HG03558 (cell line): ENCODE data around the gene ZKSCAN1.

ENCODE experiments used
- ATAC-seq: cut with Tn5 transposase; IDR thresholded peaks from one replicate; pipeline ENCODE4 v1.9.1; 2021; ENCODE audit warnings: moderate number of reproducible peaks; ENCODE audit not compliant: unreplicated experiment; ENCODE audit errors: extremely low read depth

Gene ZKSCAN1

DNA sequence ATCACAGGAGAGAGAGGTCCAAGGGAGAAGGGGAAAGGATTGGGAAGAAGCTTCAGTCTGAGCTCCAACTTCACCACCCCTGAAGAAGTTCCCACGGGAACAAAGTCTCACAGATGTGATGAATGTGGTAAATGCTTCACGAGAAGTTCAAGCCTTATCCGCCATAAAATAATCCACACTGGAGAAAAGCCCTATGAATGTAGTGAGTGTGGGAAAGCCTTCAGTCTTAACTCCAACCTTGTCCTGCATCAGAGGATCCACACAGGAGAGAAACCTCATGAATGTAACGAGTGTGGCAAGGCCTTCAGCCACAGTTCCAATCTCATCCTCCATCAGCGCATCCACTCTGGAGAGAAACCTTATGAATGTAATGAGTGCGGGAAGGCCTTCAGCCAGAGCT lies 18.1 kb downstream of the ZKSCAN1 start:
- ATAC-seq: no peak

DNA sequence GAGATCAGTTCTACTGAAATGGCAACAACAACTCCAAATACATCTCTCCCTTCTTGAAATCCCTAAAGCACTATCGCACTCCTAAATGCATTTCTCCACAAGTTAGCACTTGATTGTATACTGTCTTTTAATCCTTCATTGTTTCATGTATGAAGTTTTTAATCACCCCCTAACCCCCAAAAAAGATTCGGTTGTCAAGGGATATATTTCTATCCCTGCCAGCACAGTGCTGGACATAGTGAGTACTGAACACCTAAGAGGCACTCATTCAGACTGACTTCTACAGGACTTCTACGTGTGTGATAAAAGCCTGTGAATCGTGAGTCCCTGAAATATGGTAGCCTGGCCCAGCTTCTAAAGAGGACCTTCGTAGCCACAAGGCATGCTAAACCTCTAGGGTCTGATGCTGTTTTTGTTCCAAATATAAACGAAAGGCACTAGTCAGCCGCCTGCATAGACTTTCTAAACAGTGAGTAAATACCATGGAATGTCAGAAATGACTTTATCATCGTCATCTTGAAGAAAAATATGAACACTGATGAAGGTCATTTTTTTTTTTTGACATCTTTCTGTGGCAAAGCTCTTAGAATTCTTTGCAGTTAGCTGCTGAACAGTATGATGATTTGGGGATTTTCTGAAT lies 19.6 kb downstream of the ZKSCAN1 start:
- no peak for ATAC-seq

- ATAC-seq: no peak
Observed at GRCh38 chr7:100035876-100036275, 20.5 kb downstream of the ZKSCAN1 start.

GRCh38 chr7:100038326-100038725 lies 22.9 kb downstream of the ZKSCAN1 start:
- no peak for ATAC-seq

DNA sequence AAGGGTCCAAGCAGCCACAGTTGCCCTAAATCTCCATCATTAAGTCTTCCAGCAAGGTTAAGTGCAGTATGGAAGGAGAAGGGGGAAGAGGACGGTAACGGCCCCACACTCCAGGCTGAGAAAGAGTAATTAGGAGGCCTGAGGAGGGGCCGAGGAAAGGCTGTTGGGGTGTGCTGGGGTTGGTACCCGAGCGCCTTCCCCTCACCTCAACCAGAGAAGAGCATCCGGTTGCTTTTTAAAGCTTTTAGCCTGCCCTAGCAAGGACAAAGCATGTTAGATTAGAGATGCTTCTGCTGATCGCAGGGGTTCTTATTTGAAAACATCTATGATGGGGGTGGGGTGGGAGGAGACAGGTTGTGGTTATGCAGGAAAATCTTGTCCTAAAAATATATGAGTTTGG lies 25.2 kb downstream of the ZKSCAN1 start:
- no peak for ATAC-seq

DNA sequence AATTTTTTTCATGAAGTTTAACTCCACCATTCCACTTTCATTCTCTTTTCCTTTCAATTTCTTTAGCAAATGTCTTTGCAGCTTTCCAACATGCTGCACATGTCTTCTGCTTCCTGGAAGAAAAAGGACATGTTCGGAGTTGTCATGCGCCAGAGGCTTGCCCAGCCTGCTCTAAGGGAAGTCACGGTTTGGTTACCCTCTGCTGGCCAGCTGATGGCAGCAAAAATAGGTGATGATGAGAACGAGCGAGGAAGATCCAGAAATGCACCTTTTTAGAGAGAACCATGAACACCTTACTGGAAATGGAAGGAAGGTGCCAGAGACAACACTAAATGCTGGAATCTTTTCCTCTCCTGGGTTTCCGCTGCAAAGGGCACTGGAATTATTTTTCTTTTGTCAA lies 29.3 kb downstream of the ZKSCAN1 start:
- ATAC-seq: no peak

DNA sequence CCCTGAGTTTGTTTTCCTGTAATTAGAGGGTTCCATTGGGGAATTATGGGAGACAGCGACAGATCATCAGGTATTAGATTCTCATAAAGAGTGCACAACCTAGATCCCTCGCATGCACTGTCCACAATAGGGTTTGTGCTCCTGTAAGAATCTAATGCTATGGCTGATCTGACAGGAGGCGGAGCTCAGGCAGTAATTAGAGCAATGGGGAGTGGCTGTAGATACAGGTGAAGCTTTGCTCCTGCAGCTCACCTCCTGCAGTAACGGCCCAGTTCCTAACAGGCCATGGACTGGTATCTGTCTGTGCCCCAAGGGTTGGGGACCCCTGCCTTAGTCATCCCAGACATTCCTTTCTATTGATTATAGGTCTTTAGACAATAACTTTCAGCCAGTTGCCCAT lies 33.3 kb downstream of the ZKSCAN1 start:
- no peak for ATAC-seq

DNA sequence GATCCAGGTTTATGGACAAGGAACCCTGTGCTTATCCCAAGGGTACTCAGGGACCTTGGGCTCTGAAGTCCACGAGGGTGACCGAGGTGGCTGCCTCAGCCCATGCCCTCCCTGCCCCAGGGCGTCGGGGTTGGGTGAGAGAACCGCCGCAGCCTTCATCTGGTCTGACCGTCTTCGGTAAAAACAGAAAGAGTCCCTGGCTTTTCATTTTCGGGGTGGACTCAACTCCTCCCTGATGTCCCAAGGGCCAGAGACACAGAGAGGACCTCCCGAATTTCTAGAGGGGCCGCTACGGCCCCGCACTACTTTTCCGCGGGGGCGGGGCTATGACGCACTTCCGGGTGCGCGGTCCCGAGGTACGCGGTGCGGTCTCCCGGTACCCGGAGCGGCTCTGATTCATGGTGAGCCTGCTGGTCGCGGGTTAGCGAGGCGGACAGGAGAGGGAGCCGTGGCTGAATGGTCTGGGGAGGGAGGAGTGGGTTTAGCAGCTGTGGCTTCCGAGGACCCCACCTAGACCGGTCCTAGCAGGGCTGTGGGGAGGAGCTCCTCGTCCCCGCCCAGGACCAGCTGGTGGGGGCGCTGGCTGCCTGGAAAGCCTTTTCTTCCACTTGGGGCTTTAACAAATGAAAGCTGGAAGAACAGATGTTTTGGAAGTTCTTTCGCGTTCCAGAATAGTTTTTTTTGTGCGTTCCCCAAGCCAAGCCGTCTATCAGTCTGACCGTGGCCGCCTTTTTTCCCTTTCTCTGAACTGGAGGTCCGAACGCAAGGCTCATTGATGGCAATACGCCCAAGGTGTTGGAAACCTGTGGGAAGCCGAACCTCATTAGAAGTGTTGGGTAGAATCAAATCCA lies 34.3 kb downstream of the ZKSCAN1 start, which contains the start of gene ZSCAN21:
Gene ZSCAN21 (plus strand): TSS at position 334 of the 851 bp plus-strand sequence. CDS start 7,233 bp downstream, outside the sequence.
- ATAC-seq: peak; percentile 51

DNA sequence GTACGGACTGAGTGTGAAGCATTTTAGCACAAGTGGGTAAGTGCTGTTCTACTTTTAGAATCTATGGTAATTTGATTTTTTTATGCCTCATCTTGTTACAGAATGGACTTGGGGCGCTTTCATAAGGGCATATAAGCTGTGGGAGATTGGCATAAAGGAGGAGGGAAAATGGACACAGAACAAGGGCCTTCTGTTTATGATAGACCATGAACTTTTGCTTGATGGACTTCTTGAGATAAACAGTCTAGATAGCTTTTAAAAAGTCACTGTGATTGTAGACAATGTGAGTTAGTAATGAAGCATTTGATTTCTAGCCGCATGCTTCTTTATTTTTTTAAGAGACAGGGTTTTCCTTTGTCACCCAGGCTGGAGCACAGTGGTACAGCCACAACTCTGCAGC lies 36.2 kb downstream of the ZKSCAN1 start:
- ATAC-seq: no peak

GRCh38 chr7:100053215-100053614 lies 37.8 kb downstream of the ZKSCAN1 start:
- no peak for ATAC-seq

DNA sequence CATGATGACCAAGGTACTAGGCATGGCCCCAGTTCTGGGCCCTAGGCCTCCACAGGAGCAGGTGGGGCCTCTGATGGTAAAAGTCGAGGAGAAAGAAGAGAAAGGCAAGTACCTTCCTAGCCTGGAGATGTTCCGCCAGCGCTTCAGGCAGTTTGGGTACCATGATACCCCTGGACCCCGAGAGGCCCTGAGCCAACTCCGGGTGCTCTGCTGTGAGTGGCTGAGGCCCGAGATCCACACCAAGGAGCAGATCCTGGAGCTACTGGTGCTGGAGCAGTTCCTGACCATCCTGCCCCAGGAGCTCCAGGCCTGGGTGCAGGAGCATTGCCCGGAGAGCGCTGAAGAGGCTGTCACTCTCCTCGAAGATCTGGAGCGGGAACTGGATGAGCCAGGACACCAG lies 41.6 kb downstream of the ZKSCAN1 start:
- ATAC-seq: no peak

- no peak for ATAC-seq
Observed at GRCh38 chr7:100059251-100059739, 43.9 kb downstream of the ZKSCAN1 start.

- ATAC-seq: no peak
Observed at GRCh38 chr7:100061518-100062193, 46.3 kb downstream of the ZKSCAN1 start.

DNA sequence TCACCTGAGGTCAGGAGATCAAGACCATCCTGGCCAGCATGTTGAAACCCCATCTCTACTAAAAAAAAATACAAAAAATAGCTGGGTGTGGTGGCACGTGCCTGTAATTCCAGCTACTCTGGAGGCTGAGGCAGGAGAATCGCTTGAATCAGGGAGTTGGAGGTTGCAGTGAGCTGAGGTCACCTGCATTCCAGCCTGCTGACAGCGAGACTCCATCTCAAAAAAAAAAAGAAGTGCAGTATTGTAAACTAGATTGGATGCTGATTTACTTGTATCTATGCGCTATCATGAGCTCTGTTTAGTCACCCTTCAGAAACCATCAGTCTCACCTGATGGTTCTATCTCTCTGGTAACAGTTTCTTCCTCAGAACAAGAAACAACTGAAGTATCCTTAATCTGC lies 48.0 kb downstream of the ZKSCAN1 start:
- ATAC-seq: no peak

DNA sequence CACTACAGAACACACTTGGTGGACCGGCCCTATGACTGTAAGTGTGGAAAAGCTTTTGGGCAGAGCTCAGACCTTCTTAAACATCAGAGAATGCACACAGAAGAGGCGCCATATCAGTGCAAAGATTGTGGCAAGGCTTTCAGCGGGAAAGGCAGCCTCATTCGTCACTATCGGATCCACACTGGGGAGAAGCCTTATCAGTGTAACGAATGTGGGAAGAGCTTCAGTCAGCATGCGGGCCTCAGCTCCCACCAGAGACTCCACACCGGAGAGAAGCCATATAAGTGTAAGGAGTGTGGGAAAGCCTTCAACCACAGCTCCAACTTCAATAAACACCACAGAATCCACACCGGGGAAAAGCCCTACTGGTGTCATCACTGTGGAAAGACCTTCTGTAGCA lies 48.8 kb downstream of the ZKSCAN1 start:
- ATAC-seq: no peak

DNA sequence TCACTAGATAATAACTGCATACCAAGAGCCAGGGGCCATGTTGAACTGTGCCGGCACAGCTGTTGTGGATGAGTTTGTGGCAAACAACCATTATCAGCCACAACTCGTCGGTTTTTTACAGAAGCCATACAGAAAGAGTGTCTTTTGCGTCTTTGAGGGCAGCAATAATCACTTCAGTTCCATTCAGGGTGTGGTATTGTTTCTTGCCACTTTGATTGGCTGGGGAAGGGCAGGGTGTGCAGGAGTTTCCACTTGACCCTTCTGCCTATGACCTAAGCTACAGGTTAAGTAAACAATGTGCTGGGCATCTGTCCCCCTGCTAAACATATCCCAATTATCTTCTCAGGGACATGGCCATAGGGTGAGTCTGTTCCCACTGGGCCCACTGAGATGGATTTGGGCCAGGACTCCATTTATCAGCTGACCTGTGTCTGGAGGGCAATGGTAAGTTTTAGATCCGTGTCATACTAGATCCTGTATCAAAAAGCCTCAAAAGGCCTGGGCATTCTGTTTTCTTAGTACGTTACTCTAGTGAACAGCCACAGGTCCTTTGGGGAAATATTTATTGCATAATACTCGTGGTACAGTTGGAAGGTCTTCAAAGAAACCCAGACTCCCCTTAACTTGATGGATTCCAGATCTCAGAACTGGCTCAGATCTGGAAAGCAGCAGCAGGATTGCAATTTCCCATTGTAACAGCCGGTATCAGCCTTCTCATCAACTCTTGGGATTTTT lies 50.2 kb downstream of the ZKSCAN1 start:
- ATAC-seq: no peak

- no peak for ATAC-seq
Observed at GRCh38 chr7:100066953-100067352, 51.6 kb downstream of the ZKSCAN1 start.

GRCh38 chr7:100069991-100070390 lies 54.6 kb downstream of the ZKSCAN1 start:
- no peak for ATAC-seq

DNA sequence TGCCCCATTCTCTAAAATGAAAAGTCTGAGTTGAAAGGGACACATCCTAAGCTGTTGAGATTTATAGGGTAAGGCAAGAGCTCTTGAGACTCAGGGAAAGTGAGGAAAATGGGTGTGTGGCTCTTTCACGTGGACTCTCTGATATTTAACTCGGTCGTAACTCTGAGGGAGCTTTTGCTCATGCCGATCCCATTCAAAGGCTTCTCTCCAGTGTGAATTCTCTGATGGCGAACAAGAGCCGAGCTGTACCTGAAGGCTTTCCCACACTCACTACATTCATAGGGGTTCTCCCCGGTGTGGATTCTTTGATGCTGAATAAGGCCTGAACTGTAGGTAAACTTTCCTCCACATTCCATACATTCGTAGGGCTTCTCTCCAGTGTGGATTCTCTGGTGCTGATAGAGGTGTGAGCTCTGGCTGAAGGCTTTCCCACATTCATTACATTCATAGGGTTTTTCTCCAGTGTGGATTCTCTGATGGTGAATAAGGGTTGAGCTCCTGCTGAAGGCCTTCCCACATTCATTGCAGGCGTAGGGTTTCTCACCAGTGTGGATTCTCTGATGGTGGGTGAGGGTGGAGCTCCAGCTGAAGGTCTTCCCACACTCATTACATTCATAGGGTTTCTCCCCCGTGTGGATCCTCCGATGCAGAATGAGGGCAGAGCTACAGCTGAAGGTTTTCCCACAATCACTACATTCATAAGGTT lies 55.8 kb downstream of the ZKSCAN1 start:
- ATAC-seq: no peak

DNA sequence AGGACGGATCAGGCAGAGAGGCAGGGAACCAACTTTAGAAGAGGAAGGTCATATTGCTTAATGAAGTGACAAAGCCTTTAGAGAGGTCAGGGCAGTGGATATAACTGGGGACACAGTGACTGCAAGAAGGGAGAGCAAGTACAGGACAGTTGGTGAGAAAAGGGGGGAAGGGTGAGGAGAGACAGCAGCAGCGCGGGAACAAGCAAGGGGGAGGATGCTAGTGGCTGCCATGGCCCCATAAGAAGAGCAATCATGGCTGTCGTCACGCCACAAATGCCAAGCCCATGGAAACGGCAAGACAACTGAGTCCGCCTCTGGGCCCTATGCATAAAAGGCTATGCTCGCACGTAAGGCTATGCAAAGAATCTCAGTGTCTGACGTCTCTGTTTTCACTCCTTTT lies 57.1 kb downstream of the ZKSCAN1 start:
- no peak for ATAC-seq
